ENCODE results near the gene GALNT11.
"Not testable (repeated sequence)": the region's sequence is repeated elsewhere in the genome, so short reads cannot be mapped to it uniquely, and the experiment has no call there.

DNA sequence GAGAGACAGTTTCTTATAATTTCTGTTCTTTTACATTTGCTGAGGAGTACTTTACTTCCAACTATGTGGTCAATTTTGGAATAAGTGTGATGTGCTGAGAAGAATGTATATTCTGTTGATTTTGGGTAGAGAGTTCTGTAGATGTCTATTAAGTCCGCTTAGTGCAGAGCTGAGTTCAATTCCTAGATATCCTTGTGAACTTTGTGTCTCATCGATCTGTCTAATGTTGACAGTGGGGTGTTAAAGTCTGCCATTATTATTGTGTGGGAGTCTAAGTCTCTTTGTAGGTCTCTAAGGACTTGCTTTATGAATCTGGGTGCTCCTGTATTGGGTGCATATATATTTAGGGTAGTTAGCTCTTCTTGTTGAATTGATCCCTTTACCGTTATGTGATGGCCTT lies 38.3 kb downstream of the GALNT11 start:
- TF ChIP-seq, protein P1, sequence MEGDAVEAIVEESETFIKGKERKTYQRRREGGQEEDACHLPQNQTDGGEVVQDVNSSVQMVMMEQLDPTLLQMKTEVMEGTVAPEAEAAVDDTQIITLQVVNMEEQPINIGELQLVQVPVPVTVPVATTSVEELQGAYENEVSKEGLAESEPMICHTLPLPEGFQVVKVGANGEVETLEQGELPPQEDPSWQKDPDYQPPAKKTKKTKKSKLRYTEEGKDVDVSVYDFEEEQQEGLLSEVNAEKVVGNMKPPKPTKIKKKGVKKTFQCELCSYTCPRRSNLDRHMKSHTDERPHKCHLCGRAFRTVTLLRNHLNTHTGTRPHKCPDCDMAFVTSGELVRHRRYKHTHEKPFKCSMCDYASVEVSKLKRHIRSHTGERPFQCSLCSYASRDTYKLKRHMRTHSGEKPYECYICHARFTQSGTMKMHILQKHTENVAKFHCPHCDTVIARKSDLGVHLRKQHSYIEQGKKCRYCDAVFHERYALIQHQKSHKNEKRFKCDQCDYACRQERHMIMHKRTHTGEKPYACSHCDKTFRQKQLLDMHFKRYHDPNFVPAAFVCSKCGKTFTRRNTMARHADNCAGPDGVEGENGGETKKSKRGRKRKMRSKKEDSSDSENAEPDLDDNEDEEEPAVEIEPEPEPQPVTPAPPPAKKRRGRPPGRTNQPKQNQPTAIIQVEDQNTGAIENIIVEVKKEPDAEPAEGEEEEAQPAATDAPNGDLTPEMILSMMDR (IDR thresholded peaks at IDR 0.05): not testable (repeated sequence)
- not testable (repeated sequence) for TF ChIP-seq ZFX (IDR thresholded peaks at IDR 0.05; ENCODE audit: borderline replicate concordance)

Measured in 22Rv1 (cell line).